HG02588 (cell line): ENCODE results near the gene PPP2R5C.
"Not testable (repeated sequence)": the region's sequence is repeated elsewhere in the genome, so short reads cannot be mapped to it uniquely, and the experiment has no call there.

Experiments
- ATAC-seq: cut with Tn5 transposase; IDR thresholded peaks from one replicate; pipeline ENCODE4 v1.9.1; 2021; ENCODE audit warnings: mild to moderate bottlenecking, moderate library complexity; ENCODE audit not compliant: unreplicated experiment

PPP2R5C gene

GRCh38 chr14:101726954-101727302 lies 34.6 kb upstream of the PPP2R5C start:
- no peak for ATAC-seq

- no peak for ATAC-seq
Measured at GRCh38 chr14:101727611-101728366, 33.7 kb upstream of the PPP2R5C start.

GRCh38 chr14:101728367-101728742 lies 33.2 kb upstream of the PPP2R5C start:
- ATAC-seq: no peak

DNA sequence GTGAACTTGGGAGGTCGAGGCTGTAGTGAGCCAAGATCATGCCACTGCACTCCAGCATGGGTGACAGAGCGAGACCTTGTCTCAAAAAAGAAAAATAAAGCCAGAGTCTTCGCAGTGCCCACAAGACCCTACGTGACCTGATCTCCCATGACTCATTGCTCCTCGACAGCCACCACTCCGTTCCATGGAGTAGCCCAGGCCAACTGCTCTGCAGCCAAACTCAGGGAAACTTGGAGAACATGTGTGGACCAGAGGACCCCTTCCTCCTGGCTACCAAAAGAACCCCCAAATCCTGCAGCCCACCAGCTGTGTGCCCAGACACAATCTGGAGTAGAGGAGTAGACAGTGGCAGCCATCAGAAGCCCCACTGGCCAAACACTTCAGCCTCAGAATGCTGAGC lies 32.1 kb upstream of the PPP2R5C start:
- no peak for ATAC-seq

GRCh38 chr14:101730157-101730556 lies 31.4 kb upstream of the PPP2R5C start:
- not testable (repeated sequence) for ATAC-seq

GRCh38 chr14:101730626-101731186 lies 30.8 kb upstream of the PPP2R5C start:
- no peak for ATAC-seq

- ATAC-seq: peak; percentile 88
Measured at GRCh38 chr14:101731187-101732080, 30.1 kb upstream of the PPP2R5C start.

DNA sequence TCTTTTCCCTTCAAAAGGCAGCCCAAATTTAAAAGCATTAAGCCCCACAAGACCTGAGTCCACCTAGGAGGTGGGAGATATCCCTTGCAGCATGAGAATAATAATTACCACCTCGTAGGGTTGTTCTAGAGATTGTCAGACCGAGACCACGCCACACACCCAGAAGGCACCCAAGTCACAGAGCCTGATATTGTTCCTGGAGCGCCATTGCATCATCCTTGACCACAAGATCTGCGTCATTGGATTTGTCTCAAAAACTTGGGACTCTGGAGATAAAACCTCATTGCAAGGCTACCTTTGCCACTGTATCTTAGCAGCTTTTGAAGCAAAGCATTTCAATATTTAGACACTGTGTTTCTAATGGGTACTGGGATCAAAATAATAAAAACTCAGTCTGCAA lies 29.4 kb upstream of the PPP2R5C start:
- no peak for ATAC-seq

- ATAC-seq: no peak
Measured at GRCh38 chr14:101733211-101733610, 28.3 kb upstream of the PPP2R5C start.

DNA sequence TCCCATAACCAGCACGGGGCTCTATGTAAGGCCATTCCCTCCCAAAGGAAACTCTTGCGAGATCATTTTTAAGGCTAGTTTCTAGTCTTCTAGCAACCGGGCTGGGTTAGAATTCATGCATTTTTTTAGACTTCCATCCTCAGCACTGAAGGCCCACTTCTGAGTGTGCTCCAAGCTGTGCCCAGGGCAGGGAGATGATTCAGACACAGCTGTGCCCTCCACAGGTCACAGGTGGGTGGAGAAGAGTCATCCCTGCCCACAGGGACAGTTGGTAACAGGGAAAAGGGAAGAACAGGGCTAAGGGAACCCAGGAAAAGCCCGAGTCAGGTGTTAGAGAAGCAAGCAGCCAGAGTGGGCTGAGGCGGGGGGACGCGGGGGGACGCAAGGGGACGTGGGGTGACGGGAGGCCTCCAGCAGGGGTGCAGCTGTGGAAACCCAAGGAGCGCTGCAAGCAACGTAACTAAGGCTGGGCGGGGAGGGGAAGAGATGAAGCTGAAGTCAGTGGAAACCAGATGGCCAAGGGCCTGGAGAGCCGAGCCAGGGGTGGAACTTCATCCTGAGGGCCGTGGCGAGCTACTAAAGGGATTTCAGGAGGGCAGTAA lies 27.2 kb upstream of the PPP2R5C start:
- ATAC-seq: no peak

GRCh38 chr14:101735453-101735852 lies 26.1 kb upstream of the PPP2R5C start:
- ATAC-seq: no peak

GRCh38 chr14:101736071-101736470 lies 25.4 kb upstream of the PPP2R5C start:
- no peak for ATAC-seq

DNA sequence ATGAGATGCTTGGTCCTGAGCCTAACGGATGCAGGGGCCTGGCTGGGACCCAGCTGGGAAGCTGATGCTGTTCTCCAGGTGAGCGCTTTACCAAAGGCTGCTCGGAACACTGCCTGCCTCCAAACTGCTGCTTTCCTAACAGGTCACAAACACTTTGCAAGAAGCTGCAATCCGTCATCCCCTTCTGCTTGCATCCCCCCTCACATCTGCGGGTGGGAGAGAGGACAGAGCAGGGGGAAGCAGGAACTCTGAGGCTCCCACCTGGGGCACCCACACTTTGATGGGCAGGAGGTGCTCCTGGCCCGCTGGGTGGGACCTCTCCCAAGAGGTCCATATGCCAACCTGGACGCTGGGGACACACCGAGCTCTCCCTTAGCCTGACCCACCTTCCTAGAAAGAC lies 24.9 kb upstream of the PPP2R5C start:
- ATAC-seq: no peak

DNA sequence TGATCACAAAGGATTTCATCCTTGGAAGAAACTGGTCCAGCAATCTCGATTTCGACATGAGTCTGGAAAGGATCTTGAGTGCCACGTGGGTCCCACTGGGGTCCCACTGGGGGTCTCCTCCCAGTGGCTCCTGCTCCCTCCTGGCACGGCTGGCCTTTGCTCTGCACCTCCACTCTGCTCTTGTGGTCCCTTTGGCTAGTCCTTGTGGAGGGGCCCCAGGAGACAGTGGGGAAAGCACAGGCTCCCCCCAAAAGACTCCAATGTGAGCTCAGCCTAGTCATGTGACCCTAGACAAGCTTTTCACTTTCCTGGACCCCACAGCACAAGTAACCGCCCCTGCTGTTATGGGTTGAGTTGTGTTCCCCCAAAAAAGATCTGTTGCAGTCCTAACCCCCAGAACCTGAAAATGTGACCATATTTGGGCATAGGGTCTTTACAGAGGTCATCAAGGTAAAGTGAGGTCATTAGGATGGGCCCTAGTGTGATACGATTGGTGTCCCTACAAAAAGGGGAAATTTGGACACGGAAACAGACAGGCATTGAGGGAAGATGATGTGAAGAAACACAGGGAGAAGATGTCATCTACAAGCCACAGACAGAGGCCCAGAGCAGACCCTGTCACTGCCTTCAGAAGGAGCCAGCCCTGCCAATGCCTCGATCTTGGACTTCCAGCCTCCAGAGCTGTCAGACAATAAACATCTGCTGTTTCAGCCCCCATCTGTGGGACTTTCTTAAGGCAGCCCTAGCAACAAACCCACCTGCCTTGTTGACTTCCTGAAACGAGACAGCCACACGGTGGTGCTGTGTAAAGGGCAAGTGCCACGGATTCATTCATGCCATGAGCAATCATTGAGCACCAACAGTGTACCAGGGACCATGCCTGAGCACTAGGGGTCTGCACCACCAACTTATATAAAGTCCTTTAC lies 23.8 kb upstream of the PPP2R5C start:
- no peak for ATAC-seq

GRCh38 chr14:101738703-101739320 lies 22.7 kb upstream of the PPP2R5C start:
- ATAC-seq: no peak

DNA sequence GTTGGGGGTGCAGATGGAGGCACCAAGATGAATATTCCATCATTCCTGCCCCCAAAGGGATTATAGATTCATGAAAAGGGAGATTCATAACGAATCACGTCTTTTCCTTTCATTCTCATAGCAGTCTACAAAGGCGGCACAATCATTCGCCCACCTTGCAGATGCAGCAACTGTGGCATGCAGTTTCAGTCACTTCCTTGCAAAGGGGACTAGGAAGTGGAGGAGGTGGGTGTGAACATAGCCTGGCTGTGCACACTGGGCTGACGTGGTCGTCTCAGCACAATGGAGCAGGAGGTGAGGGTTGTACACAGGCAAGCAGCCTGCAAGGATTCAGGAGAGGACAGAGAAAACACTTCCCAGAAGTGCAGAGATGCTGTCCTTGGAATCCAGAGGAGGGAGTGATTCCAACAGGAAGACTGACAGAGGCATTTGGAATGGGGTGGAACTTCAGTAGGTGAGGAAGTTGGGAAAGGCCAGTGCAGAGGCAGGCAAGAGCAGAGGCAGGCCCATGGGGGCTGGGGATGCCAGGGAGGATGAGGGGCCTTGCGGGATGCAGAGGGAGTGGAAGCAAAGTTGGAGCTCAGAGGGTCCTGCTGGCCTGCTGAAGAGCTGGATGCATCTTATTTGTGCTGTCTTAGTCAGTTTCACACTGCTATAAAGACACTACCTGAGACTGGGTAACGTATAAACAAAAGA lies 21.9 kb upstream of the PPP2R5C start:
- ATAC-seq: no peak

GRCh38 chr14:101740981-101741380 lies 20.5 kb upstream of the PPP2R5C start:
- no peak for ATAC-seq

DNA sequence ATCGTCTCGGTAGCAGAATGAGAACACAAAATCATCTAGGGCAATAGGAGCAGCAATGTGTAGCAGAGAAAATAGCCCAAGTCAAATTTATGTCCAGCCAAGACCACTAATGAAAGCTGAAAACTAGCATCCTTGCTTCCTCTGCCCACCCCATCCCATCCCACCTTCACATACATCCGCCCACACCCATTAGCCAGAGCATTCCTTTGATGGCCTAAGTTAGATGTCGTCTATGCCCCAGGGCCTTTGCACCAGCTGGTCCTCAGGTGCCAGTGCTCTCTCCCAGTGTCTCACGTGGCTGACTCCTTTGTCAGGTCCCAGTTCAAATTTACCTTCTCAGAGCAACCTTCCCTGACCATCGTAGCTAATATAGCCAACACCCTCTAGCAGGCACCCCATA lies 17.8 kb upstream of the PPP2R5C start:
- ATAC-seq: no peak

DNA sequence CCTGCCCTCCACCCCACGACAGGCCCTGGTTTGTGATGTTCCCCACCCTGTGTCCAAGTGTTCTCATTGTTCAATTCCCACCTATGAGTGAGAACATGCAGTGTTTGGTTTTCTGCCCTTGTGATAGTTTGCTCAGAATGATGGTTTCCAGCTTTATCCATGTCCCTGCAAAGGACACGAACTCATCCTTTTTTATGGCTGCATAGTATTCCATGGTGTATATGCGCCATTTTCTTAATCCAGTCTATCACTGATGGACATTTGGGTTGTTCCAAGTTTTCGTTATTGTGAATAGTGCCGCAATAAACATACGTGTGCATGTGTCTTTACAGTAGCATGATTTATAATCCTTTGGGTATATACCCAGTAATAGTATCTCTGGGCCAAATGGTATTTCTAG lies 17.1 kb upstream of the PPP2R5C start:
- not testable (repeated sequence) for ATAC-seq
